A549 treated with DMSO at 1 μM for 4 hours (cell line): ENCODE data around the gene NFIA. TPM values are rescaled to one million over a fixed set of nuclear protein-coding genes. Genes with fewer than 3 reads are reported as not detected.

Source experiments
- total RNA-seq: library from RNA; stranded (reverse); fragments of 200-300 nt; extraction: Qiagen RNA extraction; gene quantifications from 5 replicates; pipeline ENCODE4 v1.2.3, GENCODE V29; 2022; ENCODE audit warnings: low read depth

Gene NFIA
- 5.5 to 7.0 TPM (median 6.5 TPM) in 5 replicates for total RNA-seq

DNA sequence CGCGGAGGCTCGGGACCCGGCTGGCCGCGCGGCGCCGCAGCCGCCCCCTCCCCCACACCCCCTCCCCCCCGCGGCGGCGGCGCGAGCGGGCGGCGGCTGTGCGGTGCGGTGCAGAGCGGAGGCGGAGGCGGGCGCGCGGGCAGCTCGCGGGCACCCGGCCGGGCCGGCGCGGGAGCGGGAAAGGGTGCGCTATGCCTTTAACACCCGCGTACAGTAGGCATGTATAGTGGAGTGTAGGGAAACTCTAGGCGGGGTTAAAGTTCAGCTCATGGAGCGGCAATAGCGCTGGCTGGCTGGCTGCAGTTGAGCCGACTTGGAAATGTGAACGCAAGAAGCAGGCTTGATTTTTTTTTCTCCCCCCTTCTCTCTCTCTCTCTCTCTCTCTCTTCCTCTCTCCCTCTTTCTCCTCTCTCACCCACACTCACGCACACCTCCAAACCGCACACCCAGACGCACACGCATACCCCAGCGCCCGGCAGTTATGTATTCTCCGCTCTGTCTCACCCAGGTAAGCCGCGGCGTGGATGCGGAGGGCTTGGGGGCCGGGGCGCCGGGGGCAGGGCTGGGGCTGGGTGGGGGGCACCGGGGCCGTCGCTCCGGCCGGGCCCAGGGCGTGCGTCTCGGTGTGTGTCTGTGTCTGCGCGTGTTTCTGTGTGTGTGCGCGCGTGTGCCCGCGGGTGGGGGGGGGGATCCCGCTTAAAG lies at the start of gene NFIA:
Gene NFIA, plus strand, starts transcription at position 251 of the 702 bp plus-strand sequence.

